Embryonic facial prominence (tissue), 1 donor: Measurements from ENCODE around the gene DEPDC5.

Experiments
- DNase-seq: peaks from one replicate; pipeline ENCODE4 v3.0.0-alpha.2; 2016; ENCODE audit errors: extremely low spot score

DEPDC5 gene

GRCh38 chr22:31895411-31896123 is 141.7 kb downstream of the DEPDC5 start:
- DNase-seq = no peak

GRCh38 chr22:31896472-31896871 is 142.7 kb downstream of the DEPDC5 start:
- no peak for DNase-seq

GRCh38 chr22:31897842-31898805 is 144.3 kb downstream of the DEPDC5 start:
- DNase-seq = no peak

GRCh38 chr22:31898926-31899325 is 145.1 kb downstream of the DEPDC5 start:
- peak; percentile 10 for DNase-seq

GRCh38 chr22:31899669-31900068 is 145.8 kb downstream of the DEPDC5 start:
- DNase-seq = no peak

GRCh38 chr22:31901388-31902137 is 147.7 kb downstream of the DEPDC5 start:
- no peak for DNase-seq

- no peak for DNase-seq
Measured at GRCh38 chr22:31904651-31905050, 150.8 kb downstream of the DEPDC5 start.

- DNase-seq = no peak
Measured at GRCh38 chr22:31905356-31905755, 151.5 kb downstream of the DEPDC5 start.

GRCh38 chr22:31906086-31906485 is 152.3 kb downstream of the DEPDC5 start:
- no peak for DNase-seq

GRCh38 chr22:31906569-31906968 is 152.8 kb downstream of the DEPDC5 start:
- DNase-seq = no peak

- no peak for DNase-seq
Measured at GRCh38 chr22:31909977-31910376, 156.2 kb downstream of the DEPDC5 start.

- DNase-seq = no peak
Measured at GRCh38 chr22:31911565-31912406, 158.0 kb downstream of the DEPDC5 start.

- DNase-seq = no peak
Measured at GRCh38 chr22:31912407-31912743, 158.6 kb downstream of the DEPDC5 start.

GRCh38 chr22:31915586-31915985 is 161.8 kb downstream of the DEPDC5 start:
- DNase-seq = no peak

GRCh38 chr22:31917227-31917921 is 163.6 kb downstream of the DEPDC5 start:
- no peak for DNase-seq

GRCh38 chr22:31919730-31920129 is 165.9 kb downstream of the DEPDC5 start:
- DNase-seq = no peak

- DNase-seq = no peak
Measured at GRCh38 chr22:31920306-31920705, 166.5 kb downstream of the DEPDC5 start.

- DNase-seq = no peak
Measured at GRCh38 chr22:31921106-31921505, 167.3 kb downstream of the DEPDC5 start.

GRCh38 chr22:31922534-31922933 is 168.7 kb downstream of the DEPDC5 start:
- no peak for DNase-seq

- no peak for DNase-seq
Measured at GRCh38 chr22:31923136-31923535, 169.3 kb downstream of the DEPDC5 start.

- no peak for DNase-seq
Measured at GRCh38 chr22:31923747-31924146, 169.9 kb downstream of the DEPDC5 start.
